Activated CD8-positive, alpha-beta memory T cell treated with anti-CD3 and anti-CD28 coated beads, Interleukin-2, amount 50 U/mL, for 1 hour (primary cell): ENCODE results near the gene ZNF541.
A peak's percentile ranks its signal among the peaks of the same experiment; 100 is the strongest.

ENCODE experiments used
- DNase-seq: peaks from one replicate; pipeline ENCODE4 v3.0.0-alpha.2; 2020; ENCODE audit errors: extremely low read depth

ZNF541 gene

GRCh38 chr19:47542030-47542475 lies 30.9 kb downstream of the ZNF541 start:
- no peak for DNase-seq

GRCh38 chr19:47541518-47541917 lies 31.4 kb downstream of the ZNF541 start:
- DNase-seq = peak; percentile 31

- no peak for DNase-seq
Measured at GRCh38 chr19:47540748-47541147, 32.2 kb downstream of the ZNF541 start.

- no peak for DNase-seq
Measured at GRCh38 chr19:47539747-47540311, 33.1 kb downstream of the ZNF541 start.

- DNase-seq = no peak
Measured at GRCh38 chr19:47538812-47539211, 34.1 kb downstream of the ZNF541 start.

GRCh38 chr19:47537493-47537892 lies 35.5 kb downstream of the ZNF541 start:
- DNase-seq = no peak

GRCh38 chr19:47534628-47535027 lies 38.3 kb downstream of the ZNF541 start:
- no peak for DNase-seq

GRCh38 chr19:47531640-47532387 lies 41.1 kb downstream of the ZNF541 start:
- DNase-seq = no peak

- DNase-seq = no peak
Measured at GRCh38 chr19:47529018-47529742, 43.8 kb downstream of the ZNF541 start.

- DNase-seq = no peak
Measured at GRCh38 chr19:47526798-47527197, 46.1 kb downstream of the ZNF541 start.

GRCh38 chr19:47523473-47523872 lies 49.5 kb downstream of the ZNF541 start:
- DNase-seq = no peak
